Measurements from ENCODE around the gene FFAR3.
"Not testable (repeated sequence)": the region's sequence is repeated elsewhere in the genome, so short reads cannot be mapped to it uniquely, and the experiment has no call there.

FFAR3 gene

DNA sequence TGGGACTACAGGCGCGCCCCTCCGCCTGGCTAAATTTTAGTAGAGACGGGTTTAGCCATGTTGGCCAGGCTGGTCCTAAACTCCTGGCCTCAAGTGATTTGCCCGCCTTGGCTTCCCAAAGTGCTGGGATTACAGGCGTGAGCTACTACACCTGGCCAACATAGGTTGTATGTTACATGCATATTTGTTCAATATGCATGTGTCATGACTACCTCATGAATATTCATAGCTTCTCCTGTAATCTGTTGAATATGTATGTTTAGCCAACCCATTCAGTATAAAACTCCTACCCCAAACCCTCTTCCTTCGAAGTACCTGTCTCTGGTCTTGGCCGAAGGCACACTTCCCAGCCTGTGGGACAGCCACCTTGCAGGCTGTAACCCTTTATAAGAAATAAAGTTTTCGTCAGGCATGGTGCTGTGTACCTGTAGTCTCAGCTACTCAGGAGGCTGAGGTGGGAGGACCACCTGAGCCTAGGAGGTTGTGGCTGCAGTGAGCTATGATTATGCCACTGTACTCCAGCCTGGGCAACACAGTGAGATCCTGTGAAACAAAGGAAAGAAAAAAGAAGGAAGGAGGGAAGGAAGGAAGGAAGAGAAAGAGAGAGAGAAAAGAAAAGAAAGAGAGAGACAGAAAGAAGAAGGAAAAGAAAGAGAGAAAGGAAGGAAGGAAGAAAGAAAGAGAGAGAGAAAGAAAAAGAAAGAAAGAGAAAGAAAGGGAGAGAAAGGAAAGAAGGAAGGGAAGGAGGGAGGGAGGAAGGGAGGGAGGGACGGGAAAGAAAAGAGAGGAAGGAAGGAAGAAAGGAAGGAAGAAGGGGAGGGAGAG lies 41.9 kb downstream of the FFAR3 start:
- no peaks in the 10 kb centered on the region for H3K36me3 Mint-ChIP-seq (ENCODE audit: low read depth)
- H3K27me3 Mint-ChIP-seq: peaks cover 24% of the 10 kb centered on the region
- intact Hi-C loops (cut with micrococcal nuclease): no loop called here
- no peak overlapping the region for H3K4me3 Mint-ChIP-seq
- H3K9me3 Mint-ChIP-seq: no peaks in the 10 kb centered on the region
- H3K27ac Mint-ChIP-seq: no peak overlapping the region
- H3K4me1 Mint-ChIP-seq (ENCODE audit: low read depth): peaks cover 44% of the 10 kb centered on the region

DNA sequence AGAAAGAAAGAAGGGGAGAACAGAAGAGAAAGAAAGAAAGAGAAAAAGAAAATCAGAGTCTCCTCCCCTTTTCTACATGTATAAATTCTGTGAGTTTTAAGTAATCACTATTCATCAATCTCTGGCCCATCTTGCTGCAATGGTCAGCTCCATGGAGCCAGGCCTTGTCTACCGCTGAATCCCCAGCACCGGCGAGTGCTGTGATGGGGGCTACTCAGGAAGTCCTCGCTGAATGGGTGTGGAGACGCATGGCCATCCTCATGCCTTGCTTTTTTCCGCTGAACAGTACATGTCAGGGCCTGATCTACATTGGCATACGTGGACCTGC lies 42.5 kb downstream of the FFAR3 start:
- no peak overlapping the region for H3K27ac Mint-ChIP-seq
- intact Hi-C loops (cut with micrococcal nuclease): no loop called here
- H3K9me3 Mint-ChIP-seq: no peaks in the 10 kb centered on the region
- H3K27me3 Mint-ChIP-seq: peaks cover 27% of the 10 kb centered on the region
- no peaks in the 10 kb centered on the region for H3K36me3 Mint-ChIP-seq (ENCODE audit: low read depth)
- H3K4me3 Mint-ChIP-seq: no peak overlapping the region
- peaks cover 44% of the 10 kb centered on the region for H3K4me1 Mint-ChIP-seq (ENCODE audit: low read depth)

DNA sequence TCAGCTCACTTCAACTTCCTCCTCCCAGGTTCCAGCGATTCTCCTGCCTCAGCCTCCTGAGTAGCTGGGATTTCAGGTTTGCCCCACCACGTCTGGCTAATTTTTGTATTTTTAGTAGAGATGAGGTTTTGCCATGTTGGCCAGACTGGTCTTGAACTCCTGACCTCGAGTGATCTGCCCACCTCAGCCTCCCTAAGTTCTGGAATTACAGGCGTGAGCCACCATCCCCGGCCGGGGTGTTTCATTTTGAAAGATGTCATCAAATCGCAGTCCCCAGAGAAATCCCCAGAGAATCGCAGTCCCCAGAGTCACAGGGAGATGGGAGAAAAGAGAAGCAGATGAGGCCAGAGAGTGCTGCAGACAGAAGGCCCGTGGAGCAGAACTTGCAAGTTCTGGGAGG lies 43.2 kb downstream of the FFAR3 start:
- intact Hi-C loops (cut with micrococcal nuclease); H3K27ac Mint-ChIP-seq; H3K9me3 Mint-ChIP-seq; H3K36me3 Mint-ChIP-seq (ENCODE audit: low read depth); H3K4me3 Mint-ChIP-seq: not testable (repeated sequence)
- Mint-ChIP-seq H3K27me3 (peaks cover 34% of the 10 kb centered on the region), H3K4me1 (ENCODE audit: low read depth) (peaks cover 43% of the 10 kb centered on the region)

DNA sequence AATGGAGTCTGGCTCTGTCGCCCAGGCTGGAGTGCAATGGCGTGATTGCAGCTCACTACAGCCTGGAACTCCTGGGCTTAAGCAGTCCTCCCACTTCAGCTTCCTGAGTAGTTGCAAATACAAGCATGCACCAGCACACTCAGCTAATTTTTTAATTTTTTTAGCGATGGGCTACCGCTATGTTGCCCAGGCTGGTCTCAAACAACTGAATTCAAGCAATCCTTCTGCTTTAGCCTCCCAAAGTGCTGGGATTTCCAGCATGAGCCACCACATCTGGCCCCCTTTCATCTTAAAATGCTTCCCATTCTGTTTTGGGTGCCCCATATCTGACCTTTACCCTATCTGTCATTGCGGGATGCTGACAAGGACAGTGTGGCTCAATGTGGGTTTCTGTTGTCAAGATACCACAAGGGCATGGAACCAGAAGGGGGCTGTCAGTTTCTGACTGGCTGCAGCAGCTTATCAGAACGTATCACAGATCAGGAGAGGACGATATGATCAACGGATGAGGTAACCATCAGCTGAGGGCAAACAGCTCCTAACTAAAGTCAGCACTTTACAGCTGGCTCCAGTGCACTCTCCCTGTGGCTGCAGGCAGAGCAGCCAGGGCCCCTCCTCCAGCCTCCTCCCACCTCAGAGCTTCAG lies 45.0 kb downstream of the FFAR3 start:
- H3K36me3 Mint-ChIP-seq (ENCODE audit: low read depth): no peaks in the 10 kb centered on the region
- H3K4me1 Mint-ChIP-seq (ENCODE audit: low read depth): peaks cover 44% of the 10 kb centered on the region
- intact Hi-C loops (cut with micrococcal nuclease): no loop called here
- H3K27me3 Mint-ChIP-seq: peaks cover 48% of the 10 kb centered on the region
- no peak overlapping the region for H3K4me3 Mint-ChIP-seq
- H3K27ac Mint-ChIP-seq: no peak overlapping the region
- H3K9me3 Mint-ChIP-seq: no peaks in the 10 kb centered on the region

DNA sequence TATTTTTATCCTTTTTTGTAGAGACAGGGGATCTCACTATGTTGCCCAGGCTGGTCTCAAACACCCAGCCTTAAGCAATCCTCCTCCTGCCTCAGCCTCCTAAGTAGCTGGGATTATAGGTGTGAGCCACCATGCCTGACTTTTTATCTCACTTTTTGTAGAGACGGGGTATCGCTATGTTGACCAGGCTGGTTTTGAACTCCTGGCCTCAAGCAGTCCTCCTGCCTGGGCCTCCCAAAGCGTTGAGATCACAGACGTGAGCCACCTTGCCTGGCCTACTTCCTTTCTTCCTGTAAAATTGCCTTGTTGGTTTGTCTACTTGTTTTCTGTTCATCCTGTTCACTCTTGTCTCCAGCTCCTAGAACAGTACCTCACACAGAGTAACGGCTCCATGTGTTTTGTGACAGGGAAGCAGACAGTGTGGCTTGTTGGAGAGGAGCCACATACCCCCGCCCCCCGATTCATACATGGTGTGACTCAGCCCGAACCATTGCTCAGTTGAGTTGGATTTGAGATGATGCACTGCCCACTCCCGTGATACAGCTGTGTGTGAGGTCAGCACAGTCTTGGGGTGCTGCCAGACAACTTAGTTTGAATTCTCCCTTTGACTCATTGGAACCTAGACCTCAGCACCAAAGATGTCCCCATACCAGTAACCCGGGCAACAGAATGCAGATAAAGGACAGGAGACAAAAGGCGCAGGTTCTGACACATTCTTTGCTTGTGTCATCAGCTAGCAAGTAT lies 46.8 kb downstream of the FFAR3 start:
- Mint-ChIP-seq H3K4me3 (no peak overlapping the region), H3K36me3 (ENCODE audit: low read depth) (no peaks in the 10 kb centered on the region), H3K9me3 (no peaks in the 10 kb centered on the region), H3K27me3 (peaks cover 51% of the 10 kb centered on the region), H3K4me1 (ENCODE audit: low read depth) (peaks cover 51% of the 10 kb centered on the region), H3K27ac (no peak overlapping the region)
- intact Hi-C loops (cut with micrococcal nuclease): no loop called here

DNA sequence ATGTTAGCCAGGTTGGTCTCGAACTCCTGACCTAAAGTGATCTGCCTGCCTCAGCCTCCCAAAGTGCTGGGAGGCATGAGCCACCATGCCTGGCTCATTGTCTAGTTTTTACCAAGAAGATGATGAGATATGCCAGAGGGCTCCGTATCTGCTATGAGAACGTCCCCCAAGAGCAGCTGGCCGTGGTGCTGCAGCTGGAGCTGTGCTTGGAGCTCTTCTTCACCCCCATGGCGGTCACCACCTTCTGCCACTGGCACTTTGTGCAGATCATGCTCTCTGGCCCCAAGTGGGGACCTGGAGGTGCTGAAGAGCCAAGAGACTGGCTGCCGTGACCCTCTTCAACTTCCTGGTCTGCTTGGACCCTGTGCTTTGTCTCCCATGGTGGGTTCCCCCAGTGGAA lies 49.4 kb downstream of the FFAR3 start:
- Mint-ChIP-seq H3K9me3 (no peaks in the 10 kb centered on the region), H3K4me3 (no peak overlapping the region), H3K4me1 (ENCODE audit: low read depth) (peaks cover 34% of the 10 kb centered on the region), H3K36me3 (ENCODE audit: low read depth) (no peaks in the 10 kb centered on the region), H3K27ac (no peak overlapping the region), H3K27me3 (peaks cover 62% of the 10 kb centered on the region)
- intact Hi-C loops (cut with micrococcal nuclease): no loop called here

DNA sequence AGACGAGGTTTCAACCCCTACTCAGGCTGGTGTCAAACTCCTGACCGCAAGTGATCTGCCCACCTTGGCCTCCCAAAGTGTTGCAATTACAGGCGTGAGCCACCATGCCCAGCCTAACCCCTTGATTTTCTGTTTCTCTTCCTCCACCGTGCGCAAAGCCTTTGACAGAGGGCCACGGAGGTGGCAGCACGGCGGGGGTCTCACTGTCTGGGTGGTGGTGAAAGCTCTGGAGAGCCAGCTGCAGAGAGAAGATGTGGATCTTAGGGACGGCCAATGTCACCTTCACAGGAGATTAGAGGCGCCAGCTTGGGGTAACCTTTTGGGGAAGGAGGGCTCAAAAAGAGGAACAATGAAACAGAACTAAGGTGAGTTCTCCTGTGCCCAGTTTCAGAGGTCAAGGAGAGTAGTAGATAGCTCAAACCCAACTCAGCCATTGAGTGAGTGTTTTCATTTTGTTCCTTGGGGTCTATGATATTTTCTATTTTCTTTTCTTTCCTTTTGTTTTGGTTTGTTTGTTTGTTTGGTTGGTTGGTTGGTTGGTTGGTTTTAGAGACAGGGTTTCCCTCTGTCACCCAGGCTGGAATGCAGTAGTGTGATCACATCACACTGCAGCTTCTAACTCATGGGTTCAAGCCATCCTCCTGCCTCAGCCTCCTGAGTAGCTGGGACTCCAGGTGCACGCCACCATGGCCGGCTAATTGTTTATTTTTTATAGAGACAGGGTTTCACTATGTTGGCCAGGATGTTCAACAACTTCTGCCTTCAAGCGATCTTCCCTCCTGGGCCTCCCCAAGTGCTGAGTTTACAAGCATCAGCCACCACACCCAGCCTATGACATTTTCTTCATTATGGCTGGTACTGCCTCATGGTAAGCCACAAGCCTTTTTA lies 50.3 kb downstream of the FFAR3 start:
- H3K9me3 Mint-ChIP-seq: no peaks in the 10 kb centered on the region
- peaks cover 34% of the 10 kb centered on the region for H3K4me1 Mint-ChIP-seq (ENCODE audit: low read depth)
- peaks cover 65% of the 10 kb centered on the region for H3K27me3 Mint-ChIP-seq
- H3K27ac Mint-ChIP-seq: no peak overlapping the region
- intact Hi-C loops (cut with micrococcal nuclease): no loop called here
- H3K36me3 Mint-ChIP-seq (ENCODE audit: low read depth): no peaks in the 10 kb centered on the region
- H3K4me3 Mint-ChIP-seq: no peak overlapping the region

DNA sequence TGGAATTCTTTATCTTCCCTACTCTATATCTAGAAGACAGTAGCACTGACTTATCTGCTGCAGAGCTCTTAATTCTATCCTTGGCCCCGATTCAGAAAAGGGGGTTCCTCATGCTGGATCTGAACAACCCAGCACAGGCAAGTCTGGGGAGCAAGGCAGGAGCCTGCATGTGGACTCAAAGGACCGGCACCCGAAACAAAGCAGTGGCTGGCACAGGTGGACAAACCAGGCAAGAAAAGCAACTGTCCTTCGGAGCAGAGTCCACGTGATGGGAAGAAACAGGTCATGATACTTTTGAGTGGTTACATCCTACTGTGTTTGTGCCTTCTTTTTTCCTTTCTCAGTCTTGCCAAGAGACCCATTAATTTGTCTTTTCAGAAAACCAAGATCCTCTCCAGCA lies 50.9 kb downstream of the FFAR3 start:
- H3K36me3 Mint-ChIP-seq (ENCODE audit: low read depth): no peaks in the 10 kb centered on the region
- H3K4me1 Mint-ChIP-seq (ENCODE audit: low read depth): peaks cover 31% of the 10 kb centered on the region
- intact Hi-C loops (cut with micrococcal nuclease): no loop called here
- no peak overlapping the region for H3K4me3 Mint-ChIP-seq
- no peaks in the 10 kb centered on the region for H3K9me3 Mint-ChIP-seq
- H3K27me3 Mint-ChIP-seq: peaks cover 71% of the 10 kb centered on the region
- no peak overlapping the region for H3K27ac Mint-ChIP-seq

Measured in dendritic cell treated with granulocyte-macrophage colony-stimulating factor and Interleukin-4, amounts not matched to agents 40 ng/mL and 50 ng/mL, for 4 days (primary cell).